Activated T-cell treated with anti-CD3 and anti-CD28 coated beads, Interleukin-2, amount 50 U/mL, for 24 hours (primary cell): Measurements from ENCODE around the gene DOP1A.
A peak's percentile ranks its signal among the peaks of the same experiment; 100 is the strongest.

ENCODE experiments used
- DNase-seq: peaks from one replicate; pipeline ENCODE4 v3.0.0-alpha.2; 2020
- H3K27ac Mint-ChIP-seq: 2 replicates; pipeline ENCODE4 v1.8.0; 2020; ENCODE audit warnings: mild to moderate bottlenecking, mixed read lengths
- H3K27me3 Mint-ChIP-seq: 2 replicates; pipeline ENCODE4 v1.8.0; 2020; ENCODE audit warnings: mixed read lengths
- H3K36me3 Mint-ChIP-seq: 2 replicates; pipeline ENCODE4 v1.8.0; 2020; ENCODE audit warnings: low read depth, mixed read lengths
- H3K4me1 Mint-ChIP-seq: 2 replicates; pipeline ENCODE4 v1.8.0; 2020; ENCODE audit warnings: low read depth, mixed read lengths
- H3K4me3 Mint-ChIP-seq: 2 replicates; pipeline ENCODE4 v1.8.0; 2020; ENCODE audit warnings: mild to moderate bottlenecking, moderate library complexity, mixed read lengths
- H3K9me3 Mint-ChIP-seq: 2 replicates; pipeline ENCODE4 v1.8.0; 2020; ENCODE audit warnings: mixed read lengths

DOP1A gene

GRCh38 chr6:83061190-83061589 is 6.3 kb upstream of the DOP1A start:
- no peak for DNase-seq
- Mint-ChIP-seq H3K4me1 (peaks cover 32% of the 10 kb centered on the region), H3K27me3 (no peaks in the 10 kb centered on the region), H3K9me3 (no peaks in the 10 kb centered on the region), H3K36me3 (peaks cover 60% of the 10 kb centered on the region), H3K27ac (no peak overlapping the region), H3K4me3 (no peak overlapping the region)

DNA sequence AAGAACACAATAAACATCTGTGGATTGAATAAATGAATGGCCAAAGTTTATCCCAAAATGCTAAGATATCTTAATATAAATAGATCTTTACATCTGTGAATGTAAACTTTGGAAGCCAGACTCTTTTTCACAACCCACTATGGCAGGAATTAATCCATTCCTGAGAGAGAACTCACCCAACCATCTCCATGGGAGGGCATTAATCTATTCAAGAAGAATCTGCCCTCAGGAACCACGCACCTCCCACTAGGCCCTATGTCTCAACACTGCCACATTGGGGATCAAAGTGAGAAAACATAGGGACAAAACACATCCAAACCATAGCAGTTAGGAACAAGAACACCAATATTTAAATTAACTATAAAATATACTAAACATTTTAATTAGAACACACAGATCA is 5.2 kb upstream of the DOP1A start:
- peaks cover 49% of the 10 kb centered on the region for H3K36me3 Mint-ChIP-seq
- no peak overlapping the region for H3K4me3 Mint-ChIP-seq
- no peak overlapping the region for H3K27ac Mint-ChIP-seq
- no peaks in the 10 kb centered on the region for H3K9me3 Mint-ChIP-seq
- H3K27me3 Mint-ChIP-seq, result no peaks in the 10 kb centered on the region
- H3K4me1 Mint-ChIP-seq, result peaks cover 33% of the 10 kb centered on the region
- DNase-seq, result no peak

- no peaks in the 10 kb centered on the region for H3K27me3 Mint-ChIP-seq
- peaks cover 31% of the 10 kb centered on the region for H3K36me3 Mint-ChIP-seq
- DNase-seq, result peak; percentile 97
- H3K27ac Mint-ChIP-seq, result peak within 1 kb of the TSS; percentile 91
- H3K4me1 Mint-ChIP-seq, result peaks cover 54% of the 10 kb centered on the region
- peak within 1 kb of the TSS; percentile 93 for H3K4me3 Mint-ChIP-seq
- H3K9me3 Mint-ChIP-seq, result no peaks in the 10 kb centered on the region
Observed at GRCh38 chr6:83065511-83066192, 1.8 kb upstream of the DOP1A start, which contains the start of gene UBE3D. Gene UBE3D (minus strand): TSS chr6:83065841. CDS start chr6:83065718, 123 bp downstream.

- H3K27ac Mint-ChIP-seq, result peak overlapping the region; percentile 93
- H3K36me3 Mint-ChIP-seq, result peaks cover 17% of the 10 kb centered on the region
- no peaks in the 10 kb centered on the region for H3K9me3 Mint-ChIP-seq
- H3K4me1 Mint-ChIP-seq, result peaks cover 49% of the 10 kb centered on the region
- H3K4me3 Mint-ChIP-seq, result peak overlapping the region; percentile 87
- DNase-seq, result no peak
- H3K27me3 Mint-ChIP-seq, result no peaks in the 10 kb centered on the region
Observed at GRCh38 chr6:83068616-83069015, 1.1 kb downstream of the DOP1A start.

DNA sequence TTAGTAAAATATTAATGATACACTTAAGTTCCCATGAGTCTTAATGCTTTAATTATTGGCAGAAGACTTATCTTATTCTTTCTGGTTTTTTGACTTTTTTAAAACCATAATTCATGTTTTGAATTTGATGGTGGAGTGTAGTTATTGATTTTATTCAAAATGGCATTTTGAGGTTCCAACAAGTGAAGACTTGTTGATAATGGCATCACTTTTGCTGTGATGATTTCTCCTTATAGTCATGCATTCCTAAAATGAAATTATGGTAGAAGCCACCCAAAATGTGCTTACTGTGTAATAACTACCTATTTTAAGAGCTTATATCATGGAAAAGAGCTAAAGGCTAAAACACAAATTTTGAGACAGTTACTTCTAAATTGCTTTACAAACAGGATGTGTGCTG is 2.2 kb downstream of the DOP1A start:
- Mint-ChIP-seq H3K36me3 (peaks cover 17% of the 10 kb centered on the region), H3K4me1 (peaks cover 43% of the 10 kb centered on the region), H3K4me3 (no peak overlapping the region), H3K27ac (no peak overlapping the region), H3K27me3 (no peaks in the 10 kb centered on the region), H3K9me3 (no peaks in the 10 kb centered on the region)
- no peak for DNase-seq

- no peak for DNase-seq
- Mint-ChIP-seq H3K4me1 (peaks cover 40% of the 10 kb centered on the region), H3K27ac (no peak overlapping the region), H3K9me3 (no peaks in the 10 kb centered on the region), H3K36me3 (peaks cover 15% of the 10 kb centered on the region), H3K4me3 (no peak overlapping the region), H3K27me3 (no peaks in the 10 kb centered on the region)
Observed at GRCh38 chr6:83071023-83071422, 3.6 kb downstream of the DOP1A start.

DNA sequence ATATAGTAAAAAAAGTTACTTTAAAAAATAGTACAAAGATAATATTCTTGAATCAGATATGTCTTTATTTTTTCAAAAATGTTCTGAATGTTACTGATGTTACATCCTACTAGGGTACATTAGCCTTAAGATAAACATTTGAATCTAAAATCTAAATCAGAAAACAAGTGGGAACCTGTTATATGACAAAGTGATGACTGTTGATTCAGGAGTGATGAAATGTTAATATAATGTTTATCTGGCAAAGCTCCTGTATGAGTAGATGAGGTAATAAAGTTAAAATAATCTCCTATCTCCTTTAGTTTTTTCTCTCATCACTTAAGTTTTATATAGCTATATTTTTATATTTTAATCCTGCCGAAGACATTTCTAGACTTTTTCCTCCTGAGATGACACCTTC is 4.2 kb downstream of the DOP1A start:
- Mint-ChIP-seq H3K36me3 (peaks cover 22% of the 10 kb centered on the region), H3K27ac (no peak overlapping the region), H3K9me3 (no peaks in the 10 kb centered on the region), H3K4me3 (no peak overlapping the region), H3K4me1 (peaks cover 38% of the 10 kb centered on the region), H3K27me3 (no peaks in the 10 kb centered on the region)
- no peak for DNase-seq

DNA sequence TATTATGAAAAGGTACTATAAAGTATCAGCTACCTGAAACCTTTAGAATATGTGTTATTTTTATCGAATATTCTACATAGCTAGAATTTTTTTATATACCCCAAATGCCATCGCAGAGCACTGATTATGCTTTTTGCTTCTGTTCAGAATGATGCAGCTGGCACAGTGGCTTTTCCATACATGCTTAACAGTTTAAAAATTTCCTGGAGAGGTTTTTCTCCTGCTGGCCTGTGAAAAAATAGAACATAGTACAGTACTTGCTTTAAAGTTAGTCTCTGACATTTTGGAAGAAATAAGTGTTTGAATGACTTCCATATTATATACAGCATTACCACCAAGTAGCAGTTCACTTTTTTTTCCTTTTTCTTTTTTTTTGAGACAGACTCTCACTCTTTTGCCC is 5.3 kb downstream of the DOP1A start:
- Mint-ChIP-seq H3K4me1 (peaks cover 37% of the 10 kb centered on the region), H3K27ac (no peak overlapping the region), H3K4me3 (no peak overlapping the region), H3K36me3 (peaks cover 20% of the 10 kb centered on the region), H3K27me3 (no peaks in the 10 kb centered on the region), H3K9me3 (no peaks in the 10 kb centered on the region)
- DNase-seq, result no peak

DNA sequence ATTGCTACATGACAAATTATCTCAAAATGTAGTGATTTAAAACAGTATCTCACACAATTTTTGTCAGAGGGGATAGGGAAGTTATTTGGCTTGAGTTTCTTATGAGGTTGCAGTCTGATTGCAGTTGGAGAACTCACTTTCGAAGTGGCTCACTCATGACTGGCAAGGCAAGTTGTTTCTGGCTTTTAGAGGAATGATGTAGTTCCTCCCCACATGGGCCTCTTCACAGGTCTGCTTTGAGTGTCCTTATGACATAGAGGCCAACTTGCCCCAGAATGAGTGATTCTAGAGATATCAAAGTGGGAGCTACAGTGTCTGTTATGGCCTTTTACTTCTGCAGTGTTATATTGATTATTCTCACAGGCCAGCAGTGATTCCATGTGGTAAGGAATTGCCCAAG is 6.1 kb downstream of the DOP1A start:
- Mint-ChIP-seq H3K9me3 (no peaks in the 10 kb centered on the region), H3K27ac (no peak overlapping the region), H3K4me1 (peaks cover 39% of the 10 kb centered on the region), H3K27me3 (no peaks in the 10 kb centered on the region), H3K4me3 (no peak overlapping the region), H3K36me3 (peaks cover 18% of the 10 kb centered on the region)
- DNase-seq, result no peak

DNA sequence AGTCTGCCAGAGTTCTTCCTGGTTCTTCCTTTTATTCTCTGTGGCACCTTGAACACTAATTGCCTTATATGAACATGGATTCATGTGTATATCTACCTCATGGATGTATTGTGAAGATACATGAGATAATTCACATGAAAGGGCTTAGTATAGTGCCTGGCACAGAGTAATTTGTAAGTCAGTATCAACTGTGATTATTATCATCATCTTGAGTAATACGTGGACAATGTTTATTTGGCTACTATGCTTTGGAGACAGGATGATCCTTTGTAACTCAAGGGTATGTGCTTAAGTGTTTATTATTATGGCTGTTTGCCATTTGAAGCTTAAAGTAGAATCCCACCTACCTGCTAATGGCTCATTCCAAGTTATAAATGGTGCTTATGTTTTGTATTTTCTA is 16.0 kb downstream of the DOP1A start:
- no peak for DNase-seq
- Mint-ChIP-seq H3K4me3 (no peak overlapping the region), H3K27ac (no peak overlapping the region), H3K27me3 (no peaks in the 10 kb centered on the region), H3K36me3 (peaks cover 19% of the 10 kb centered on the region), H3K4me1 (peaks cover 28% of the 10 kb centered on the region), H3K9me3 (no peaks in the 10 kb centered on the region)

DNA sequence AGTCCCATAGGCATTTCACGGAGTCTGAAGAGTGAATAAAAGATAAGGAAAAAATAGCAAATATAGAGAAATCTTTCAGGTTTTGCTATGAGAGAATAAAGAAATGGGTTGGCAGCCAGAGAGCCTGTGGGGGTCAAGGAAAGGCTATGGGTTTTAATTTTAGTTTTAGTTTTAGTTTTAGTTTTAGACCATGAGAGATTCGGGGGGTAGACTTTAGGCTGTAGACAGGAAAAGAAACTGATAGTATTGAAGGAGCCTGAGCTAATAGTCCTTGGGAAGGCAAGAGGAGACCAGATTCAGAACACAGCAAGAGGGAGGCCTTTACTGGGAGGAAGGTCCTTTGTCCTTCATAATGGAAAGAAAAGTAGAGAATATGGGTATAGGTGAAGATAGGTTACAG is 19.3 kb downstream of the DOP1A start:
- DNase-seq, result no peak
- H3K27ac Mint-ChIP-seq, result peak overlapping the region; percentile 14
- peaks cover 16% of the 10 kb centered on the region for H3K36me3 Mint-ChIP-seq
- H3K27me3 Mint-ChIP-seq, result no peaks in the 10 kb centered on the region
- H3K9me3 Mint-ChIP-seq, result no peaks in the 10 kb centered on the region
- peaks cover 20% of the 10 kb centered on the region for H3K4me1 Mint-ChIP-seq
- no peak overlapping the region for H3K4me3 Mint-ChIP-seq

GRCh38 chr6:83092756-83093399 is 25.4 kb downstream of the DOP1A start:
- no peaks in the 10 kb centered on the region for H3K27me3 Mint-ChIP-seq
- DNase-seq, result no peak
- no peak overlapping the region for H3K4me3 Mint-ChIP-seq
- no peaks in the 10 kb centered on the region for H3K9me3 Mint-ChIP-seq
- peaks cover 18% of the 10 kb centered on the region for H3K36me3 Mint-ChIP-seq
- H3K27ac Mint-ChIP-seq, result no peak overlapping the region
- H3K4me1 Mint-ChIP-seq, result peaks cover 17% of the 10 kb centered on the region

DNA sequence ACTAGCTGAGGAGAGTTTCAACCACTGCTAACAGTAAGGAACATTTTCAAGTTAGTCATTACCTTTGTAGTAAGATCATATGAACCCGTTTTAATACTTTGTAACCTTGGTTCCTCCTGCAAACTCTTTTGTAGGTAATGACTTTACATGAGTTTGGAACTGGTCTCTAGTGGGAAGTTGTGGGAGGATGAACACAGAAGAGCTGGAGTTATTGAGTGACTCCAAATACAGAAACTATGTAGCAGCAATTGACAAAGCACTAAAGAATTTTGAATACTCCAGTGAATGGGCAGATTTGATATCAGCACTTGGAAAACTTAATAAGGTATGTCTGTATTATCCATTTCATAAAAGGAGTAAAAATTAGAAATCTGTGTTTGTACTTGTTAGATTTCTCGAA is 29.3 kb downstream of the DOP1A start:
- Mint-ChIP-seq H3K4me3 (no peak overlapping the region), H3K9me3 (no peaks in the 10 kb centered on the region), H3K4me1 (peaks cover 14% of the 10 kb centered on the region), H3K36me3 (peaks cover 49% of the 10 kb centered on the region), H3K27ac (no peak overlapping the region), H3K27me3 (no peaks in the 10 kb centered on the region)
- DNase-seq, result no peak

GRCh38 chr6:83097204-83097603 is 29.7 kb downstream of the DOP1A start:
- Mint-ChIP-seq H3K27ac (no peak overlapping the region), H3K4me3 (no peak overlapping the region), H3K9me3 (no peaks in the 10 kb centered on the region), H3K36me3 (peaks cover 53% of the 10 kb centered on the region), H3K4me1 (peaks cover 14% of the 10 kb centered on the region), H3K27me3 (no peaks in the 10 kb centered on the region)
- no peak for DNase-seq

DNA sequence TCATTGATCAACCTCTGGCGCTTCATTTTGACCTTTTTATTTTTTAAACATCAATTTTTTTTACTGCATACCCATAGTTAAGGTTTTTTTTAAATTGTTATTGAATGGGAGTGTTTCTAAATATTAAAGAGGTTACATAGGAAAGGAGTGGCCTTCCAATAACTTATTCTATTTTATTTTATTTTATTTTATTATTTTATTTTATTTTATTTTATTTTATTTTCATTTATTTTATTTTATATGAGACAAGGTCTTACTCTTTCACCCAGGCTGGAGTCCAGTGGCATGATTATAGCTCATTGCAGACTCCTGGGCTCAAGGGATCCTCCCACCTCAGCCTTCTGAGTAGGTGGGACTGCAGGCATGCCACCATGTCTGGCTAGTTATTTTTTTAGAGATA is 30.2 kb downstream of the DOP1A start:
- H3K36me3 Mint-ChIP-seq, result peaks cover 58% of the 10 kb centered on the region
- H3K4me3 Mint-ChIP-seq, result no peak overlapping the region
- DNase-seq, result no peak
- peaks cover 12% of the 10 kb centered on the region for H3K4me1 Mint-ChIP-seq
- no peak overlapping the region for H3K27ac Mint-ChIP-seq
- no peaks in the 10 kb centered on the region for H3K9me3 Mint-ChIP-seq
- H3K27me3 Mint-ChIP-seq, result no peaks in the 10 kb centered on the region
